HG02840 (cell line): ENCODE results near the gene MYL11.

Experiments used
- ATAC-seq: cut with Tn5 transposase; IDR thresholded peaks from one replicate; pipeline ENCODE4 v1.9.1; 2021; ENCODE audit warnings: mild to moderate bottlenecking, moderate library complexity, moderate number of reproducible peaks; ENCODE audit not compliant: unreplicated experiment, low FRiP score

Gene MYL11

DNA sequence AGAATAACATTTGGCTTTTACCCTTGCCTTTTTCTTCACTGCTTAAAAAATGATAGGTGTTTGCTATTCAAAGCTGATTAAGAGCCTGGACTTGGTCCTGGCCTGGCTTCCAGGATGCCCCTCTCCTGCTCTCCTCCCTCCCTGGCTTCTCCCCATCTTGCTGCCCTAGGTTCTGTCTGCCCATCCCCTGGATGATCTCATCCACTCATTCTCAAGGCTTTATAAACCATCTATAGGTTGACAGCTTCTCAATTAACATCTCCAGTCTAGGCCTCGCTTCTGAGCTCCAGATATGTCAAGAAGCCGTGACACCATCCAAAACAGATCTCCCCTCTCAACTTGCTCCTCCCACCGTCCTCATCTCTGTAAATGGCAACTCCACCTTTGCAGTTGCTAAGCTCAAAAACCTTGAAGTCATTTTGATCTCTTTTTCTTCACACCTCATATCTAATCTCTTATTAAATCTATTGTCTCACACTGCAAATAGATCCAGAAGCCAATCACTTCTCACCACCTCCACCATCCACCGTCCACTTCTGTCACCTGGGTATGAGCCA lies 41.5 kb downstream of the MYL11 start:
- no peak for ATAC-seq

GRCh38 chr16:30416624-30417528 lies 42.3 kb downstream of the MYL11 start:
- peak; percentile 19 for ATAC-seq

GRCh38 chr16:30417529-30418349 lies 43.1 kb downstream of the MYL11 start:
- ATAC-seq: peak; percentile 72

GRCh38 chr16:30418350-30419181 lies 44.0 kb downstream of the MYL11 start:
- no peak for ATAC-seq

- no peak for ATAC-seq
Measured at GRCh38 chr16:30421010-30421409, 46.4 kb downstream of the MYL11 start.
